Neural crest cell (in vitro differentiated cells): ENCODE data around the gene KCNC2. TPM values are rescaled to one million over a fixed set of nuclear protein-coding genes. Genes with fewer than 3 reads are reported as not detected.

Experiments used
- DNase-seq: peaks from one replicate; pipeline ENCODE4 v3.0.0; 2021; ENCODE audit warnings: low read depth, mixed read lengths, low spot score
- H3K27ac Mint-ChIP-seq: one replicate; pipeline ENCODE4 v1.8.0; 2021; ENCODE audit warnings: mild to moderate bottlenecking, mixed read lengths; ENCODE audit not compliant: unreplicated experiment
- H3K27me3 Mint-ChIP-seq: 2 replicates; pipeline ENCODE4 v1.8.0; 2021; ENCODE audit warnings: low read depth, mild to moderate bottlenecking, mixed read lengths
- H3K36me3 Mint-ChIP-seq: 2 replicates; pipeline ENCODE4 v1.8.0; 2021; ENCODE audit warnings: low read depth, mild to moderate bottlenecking, mixed read lengths
- H3K4me1 Mint-ChIP-seq: 2 replicates; pipeline ENCODE4 v1.8.0; 2021; ENCODE audit warnings: mixed read lengths
- H3K4me3 Mint-ChIP-seq: one replicate; pipeline ENCODE4 v1.8.0; 2021; ENCODE audit warnings: mild to moderate bottlenecking, mixed read lengths
- H3K9me3 Mint-ChIP-seq: 2 replicates; pipeline ENCODE4 v1.8.0; 2021; ENCODE audit warnings: mixed read lengths
- CTCF ChIP-seq: fragments of 200-600 bp; sonication (generic); conservative IDR thresholded peaks from 2 replicates; pipeline ENCODE4 v1.5.0; 2021; ENCODE audit warnings: antibody characterized with exemption, mild to moderate bottlenecking
- total RNA-seq: library from RNA; stranded (reverse); gene quantifications from 2 replicates; pipeline ENCODE4 v1.2.1, GENCODE V29; 2021

KCNC2 gene
- total RNA-seq, 1 donor from 2014 or later, result not detected

GRCh38 chr12:75162845-75163244, 46.8 kb downstream of the KCNC2 start:
- Mint-ChIP-seq H3K27ac (no peak overlapping the region), H3K4me1 (no peaks in the 10 kb centered on the region), H3K36me3 (no peaks in the 10 kb centered on the region), H3K27me3 (peaks cover 6% of the 10 kb centered on the region), H3K4me3 (no peak overlapping the region), H3K9me3 (no peaks in the 10 kb centered on the region)
- no peak for TF ChIP-seq CTCF
- no peak for DNase-seq

GRCh38 chr12:75161488-75161887, 48.2 kb downstream of the KCNC2 start:
- Mint-ChIP-seq H3K27me3 (peaks cover 6% of the 10 kb centered on the region), H3K27ac (no peak overlapping the region), H3K4me3 (no peak overlapping the region), H3K4me1 (no peaks in the 10 kb centered on the region), H3K36me3 (no peaks in the 10 kb centered on the region), H3K9me3 (no peaks in the 10 kb centered on the region)
- TF ChIP-seq CTCF, result no peak
- DNase-seq, result no peak

GRCh38 chr12:75157385-75157784, 52.3 kb downstream of the KCNC2 start:
- no peaks in the 10 kb centered on the region for H3K9me3 Mint-ChIP-seq
- H3K36me3 Mint-ChIP-seq, result no peaks in the 10 kb centered on the region
- H3K4me1 Mint-ChIP-seq, result no peaks in the 10 kb centered on the region
- TF ChIP-seq CTCF, result no peak
- H3K4me3 Mint-ChIP-seq, result no peak overlapping the region
- no peak for DNase-seq
- H3K27me3 Mint-ChIP-seq, result no peaks in the 10 kb centered on the region
- H3K27ac Mint-ChIP-seq, result no peak overlapping the region

- TF ChIP-seq CTCF, result no peak
- H3K4me3 Mint-ChIP-seq, result no peak overlapping the region
- H3K27me3 Mint-ChIP-seq, result no peaks in the 10 kb centered on the region
- DNase-seq, result no peak
- no peaks in the 10 kb centered on the region for H3K9me3 Mint-ChIP-seq
- H3K27ac Mint-ChIP-seq, result no peak overlapping the region
- no peaks in the 10 kb centered on the region for H3K4me1 Mint-ChIP-seq
- no peaks in the 10 kb centered on the region for H3K36me3 Mint-ChIP-seq
These were observed 53.7 kb downstream of the KCNC2 start for GRCh38 chr12:75155962-75156361.

- no peak for TF ChIP-seq CTCF
These were observed 55.3 kb downstream of the KCNC2 start for GRCh38 chr12:75154388-75154787.

GRCh38 chr12:75139196-75139595, 70.4 kb downstream of the KCNC2 start:
- H3K27me3 Mint-ChIP-seq, result no peaks in the 10 kb centered on the region
- H3K4me3 Mint-ChIP-seq, result no peak overlapping the region
- H3K36me3 Mint-ChIP-seq, result no peaks in the 10 kb centered on the region
- no peak for DNase-seq
- TF ChIP-seq CTCF, result no peak
- H3K4me1 Mint-ChIP-seq, result no peaks in the 10 kb centered on the region
- H3K9me3 Mint-ChIP-seq, result no peaks in the 10 kb centered on the region
- no peak overlapping the region for H3K27ac Mint-ChIP-seq

More at GRCh38 chr12:75154388-75154787, 55.3 kb downstream of the KCNC2 start:
- H3K36me3 Mint-ChIP-seq, result no peaks in the 10 kb centered on the region
- DNase-seq, result no peak
- H3K27ac Mint-ChIP-seq, result no peak overlapping the region
- no peak overlapping the region for H3K4me3 Mint-ChIP-seq
- H3K4me1 Mint-ChIP-seq, result no peaks in the 10 kb centered on the region
- peaks cover 4% of the 10 kb centered on the region for H3K27me3 Mint-ChIP-seq
- no peaks in the 10 kb centered on the region for H3K9me3 Mint-ChIP-seq
